GM19023 (cell line): ENCODE measurements around the gene HOXD3.

ENCODE experiments used
- ATAC-seq: cut with Tn5 transposase; IDR thresholded peaks from one replicate; pipeline ENCODE4 v1.9.1; 2021; ENCODE audit warnings: mild to moderate bottlenecking, moderate library complexity; ENCODE audit not compliant: unreplicated experiment

Gene HOXD3

GRCh38 chr2:176174824-176175708 lies 18.0 kb downstream of the HOXD3 start:
- ATAC-seq, result no peak

GRCh38 chr2:176175709-176176607 lies 18.9 kb downstream of the HOXD3 start:
- ATAC-seq, result no peak

DNA sequence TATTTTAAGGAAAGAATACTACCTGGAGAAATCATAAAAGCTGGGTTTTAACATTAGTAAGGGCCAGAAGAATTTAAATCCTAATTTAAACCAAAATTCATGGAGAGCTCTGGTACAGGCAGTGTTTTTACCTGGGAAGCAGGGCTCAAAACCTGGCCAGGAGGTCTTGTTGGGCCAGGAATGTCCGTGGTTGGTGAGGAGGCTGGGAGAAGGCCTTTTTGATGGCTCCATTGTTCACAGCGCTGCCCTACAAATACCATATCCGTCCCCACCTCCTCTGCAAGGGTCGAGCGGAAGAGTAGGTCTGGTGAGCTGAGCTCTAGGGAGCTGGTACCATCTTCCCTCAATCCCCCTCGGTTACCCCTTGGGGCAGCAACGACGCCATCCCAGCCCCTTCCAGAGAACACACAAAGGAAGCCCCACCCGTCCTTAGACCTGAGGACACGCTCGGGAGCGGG lies 20.5 kb downstream of the HOXD3 start:
- ATAC-seq, result no peak

GRCh38 chr2:176178038-176178756 lies 21.1 kb downstream of the HOXD3 start:
- ATAC-seq, result no peak

- no peak for ATAC-seq
Observed at GRCh38 chr2:176178757-176179295, 21.7 kb downstream of the HOXD3 start.

- no peak for ATAC-seq
Observed at GRCh38 chr2:176181551-176181950, 24.4 kb downstream of the HOXD3 start.

- no peak for ATAC-seq
Observed at GRCh38 chr2:176182671-176183070, 25.6 kb downstream of the HOXD3 start.

- no peak for ATAC-seq
Observed at GRCh38 chr2:176184749-176185148, 27.6 kb downstream of the HOXD3 start.

DNA sequence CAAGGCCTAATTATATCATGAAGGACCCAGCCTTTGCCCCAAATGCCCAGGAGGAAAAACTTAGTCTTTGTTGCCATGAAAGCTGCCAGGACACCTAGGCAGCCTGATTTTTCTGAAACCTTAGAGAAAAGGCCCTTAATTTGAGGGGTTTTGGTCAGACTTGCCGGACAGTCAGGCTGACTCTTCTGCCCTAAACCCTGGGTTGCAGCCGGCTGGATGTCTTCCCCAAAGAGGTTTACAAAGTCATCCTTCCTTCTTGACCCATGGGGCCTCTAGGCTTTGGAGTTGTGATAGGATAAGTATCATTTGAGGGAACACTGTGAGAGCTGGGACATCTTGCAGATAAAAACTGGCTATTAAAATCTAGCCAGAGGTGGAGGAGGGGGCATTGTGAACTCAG lies 28.9 kb downstream of the HOXD3 start:
- ATAC-seq, result no peak

DNA sequence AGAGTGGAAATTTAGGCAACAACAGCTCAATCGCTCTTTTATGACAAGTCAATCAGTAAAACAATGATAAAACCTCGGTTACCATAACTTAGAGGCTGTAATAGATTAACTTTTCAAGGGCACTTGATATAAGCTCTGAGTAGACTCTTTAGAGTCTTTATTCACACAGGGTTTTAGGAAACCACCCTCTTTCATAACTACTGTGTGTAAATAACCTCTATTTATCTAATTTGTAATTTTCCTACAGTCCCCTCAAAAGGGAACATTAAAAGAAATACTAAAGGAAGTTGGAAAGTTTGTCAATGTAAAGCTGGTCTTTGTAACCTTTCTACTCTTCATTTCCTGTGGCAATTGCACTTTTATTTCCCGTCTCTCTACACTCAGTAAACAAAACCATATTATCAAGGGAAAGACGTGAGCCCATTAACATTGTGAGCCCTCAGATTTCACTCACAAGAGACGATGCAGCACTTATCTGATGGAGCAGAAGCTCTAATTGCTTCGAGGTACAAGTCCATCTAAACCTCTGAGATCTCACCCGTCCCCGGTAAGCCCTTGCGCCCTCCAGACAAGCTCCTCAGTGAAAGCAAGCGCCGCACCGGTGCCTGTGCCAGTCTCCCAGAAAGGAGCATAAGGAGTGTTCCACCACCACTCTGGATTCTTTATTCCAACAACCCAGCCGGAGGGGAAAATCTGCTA lies 30.2 kb downstream of the HOXD3 start:
- no peak for ATAC-seq

GRCh38 chr2:176187899-176188773 lies 31.0 kb downstream of the HOXD3 start, which contains the start of gene HOXD1:
HOXD1 (plus strand) TSS chr2:176188668; CDS start chr2:176188802, 134 bp downstream.
- ATAC-seq, result no peak

DNA sequence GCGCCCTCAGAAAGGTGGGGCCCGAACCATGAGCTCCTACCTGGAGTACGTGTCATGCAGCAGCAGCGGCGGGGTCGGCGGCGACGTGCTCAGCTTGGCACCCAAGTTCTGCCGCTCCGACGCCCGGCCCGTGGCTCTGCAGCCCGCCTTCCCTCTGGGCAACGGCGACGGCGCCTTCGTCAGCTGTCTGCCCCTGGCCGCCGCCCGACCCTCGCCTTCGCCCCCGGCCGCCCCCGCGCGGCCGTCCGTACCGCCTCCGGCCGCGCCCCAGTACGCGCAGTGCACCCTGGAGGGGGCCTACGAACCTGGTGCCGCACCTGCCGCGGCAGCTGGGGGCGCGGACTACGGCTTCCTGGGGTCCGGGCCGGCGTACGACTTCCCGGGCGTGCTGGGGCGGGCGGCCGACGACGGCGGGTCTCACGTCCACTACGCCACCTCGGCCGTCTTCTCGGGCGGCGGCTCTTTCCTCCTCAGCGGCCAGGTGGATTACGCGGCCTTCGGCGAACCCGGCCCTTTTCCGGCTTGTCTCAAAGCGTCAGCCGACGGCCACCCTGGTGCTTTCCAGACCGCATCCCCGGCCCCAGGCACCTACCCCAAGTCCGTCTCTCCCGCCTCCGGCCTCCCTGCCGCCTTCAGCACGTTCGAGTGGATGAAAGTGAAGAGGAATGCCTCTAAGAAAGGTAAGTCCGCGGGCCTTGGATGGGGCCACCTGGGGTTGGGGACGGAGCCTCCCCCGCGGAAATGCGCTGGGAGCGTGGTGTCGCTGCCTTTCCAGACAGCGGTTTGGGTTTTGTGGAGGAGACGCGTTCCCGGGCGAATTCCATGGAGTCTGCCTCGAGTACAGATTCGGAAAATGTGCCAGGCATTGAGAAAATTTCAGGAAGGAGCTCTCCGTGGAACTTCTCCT lies 31.9 kb downstream of the HOXD3 start:
- ATAC-seq, result no peak

DNA sequence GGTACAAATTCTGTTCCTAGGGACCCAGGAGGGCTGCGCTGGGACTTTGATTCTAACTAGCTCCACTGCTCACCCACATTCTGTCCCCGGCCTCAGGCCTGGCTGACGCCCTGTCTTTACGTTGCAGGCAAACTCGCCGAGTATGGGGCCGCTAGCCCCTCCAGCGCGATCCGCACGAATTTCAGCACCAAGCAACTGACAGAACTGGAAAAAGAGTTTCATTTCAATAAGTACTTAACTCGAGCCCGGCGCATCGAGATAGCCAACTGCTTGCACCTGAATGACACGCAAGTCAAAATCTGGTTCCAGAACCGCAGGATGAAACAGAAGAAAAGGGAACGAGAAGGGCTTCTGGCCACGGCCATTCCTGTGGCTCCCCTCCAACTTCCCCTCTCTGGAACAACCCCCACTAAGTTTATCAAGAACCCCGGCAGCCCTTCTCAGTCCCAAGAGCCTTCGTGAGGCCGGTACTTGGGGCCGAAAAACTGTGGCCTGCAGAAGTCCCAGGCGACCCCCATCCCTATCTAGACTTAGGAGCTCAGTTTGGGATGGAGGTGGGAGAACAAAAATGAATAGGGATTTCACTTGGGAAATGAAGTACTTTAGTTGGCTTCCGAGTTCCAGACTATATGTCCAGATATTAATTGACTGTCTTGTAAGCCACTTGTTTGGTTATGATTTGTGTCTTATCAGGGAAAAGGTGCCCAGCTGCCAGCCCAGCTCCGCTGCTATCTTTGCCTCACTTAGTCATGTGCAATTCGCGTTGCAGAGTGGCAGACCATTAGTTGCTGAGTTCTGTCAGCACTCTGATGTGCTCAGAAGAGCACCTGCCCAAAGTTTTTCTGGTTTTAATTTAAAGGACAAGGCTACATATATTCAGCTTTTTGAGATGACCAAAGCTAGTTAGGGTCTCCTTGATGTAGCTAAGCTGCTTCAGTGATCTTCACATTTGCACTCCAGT lies 32.9 kb downstream of the HOXD3 start:
- no peak for ATAC-seq

DNA sequence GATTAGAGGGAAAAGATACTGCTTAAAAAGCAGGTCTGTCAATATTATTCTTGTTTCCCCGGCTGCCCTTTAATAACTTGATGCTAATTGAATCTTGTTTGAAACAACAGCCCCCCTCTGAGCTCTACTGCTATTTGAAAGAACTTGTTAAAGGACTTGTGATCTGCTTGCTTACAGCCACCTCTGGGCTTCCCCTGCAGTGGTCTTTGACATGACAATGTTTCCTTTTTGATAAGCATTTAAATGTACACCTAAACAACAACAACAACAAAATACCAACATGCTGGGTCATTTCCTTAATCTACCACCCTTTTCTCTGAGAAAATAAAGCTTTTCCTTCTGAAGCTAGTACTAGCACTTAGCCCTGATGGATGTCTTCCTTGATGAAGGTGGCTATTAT lies 35.2 kb downstream of the HOXD3 start:
- no peak for ATAC-seq

DNA sequence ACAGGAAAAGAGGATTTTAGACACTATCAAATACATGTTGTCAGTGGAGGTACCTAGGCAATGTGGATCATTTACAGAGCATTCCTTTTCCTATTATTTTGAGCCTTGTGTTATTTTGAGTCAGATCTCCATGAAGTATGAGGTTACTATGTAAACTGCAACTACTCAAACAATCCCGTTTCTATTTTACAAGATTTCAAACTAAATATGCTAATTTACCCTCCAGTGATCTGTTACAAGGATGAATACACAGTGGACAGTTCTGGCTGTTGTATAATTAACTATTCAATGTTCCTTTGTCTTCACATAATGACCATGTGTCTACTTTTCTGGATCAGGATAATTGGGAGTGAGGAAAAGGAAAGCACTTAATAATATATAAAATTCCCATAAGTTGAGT lies 35.9 kb downstream of the HOXD3 start:
- no peak for ATAC-seq

DNA sequence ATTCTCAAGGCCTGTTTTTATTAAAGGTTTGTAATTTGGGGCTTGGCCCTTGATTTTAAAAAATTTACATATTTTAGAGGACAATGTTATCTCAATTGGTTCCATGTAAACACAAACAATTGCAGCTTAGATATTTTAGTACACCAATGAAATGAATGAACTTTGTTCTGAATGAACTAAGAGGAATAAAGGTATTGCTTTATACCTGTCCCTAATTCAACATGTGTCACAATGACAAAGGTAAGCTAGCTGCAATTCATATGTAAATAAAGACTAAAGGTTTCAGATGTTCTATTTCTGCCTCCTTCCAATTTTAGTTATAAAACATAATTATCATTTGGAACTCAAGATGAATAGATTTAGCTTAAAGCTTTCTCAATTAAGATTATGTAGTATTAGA lies 42.8 kb downstream of the HOXD3 start:
- no peak for ATAC-seq

- no peak for ATAC-seq
Observed at GRCh38 chr2:176200971-176201370, 43.9 kb downstream of the HOXD3 start.
